HepG2 (cell line): ENCODE data around the gene RMND5A. TPM values are rescaled to one million over a fixed set of nuclear protein-coding genes. Genes with fewer than 3 reads are reported as not detected.

Source experiments
- ATAC-seq: fragments of 200-7000 bp; cut with Tn5 transposase; 3 replicates; pipeline ENCODE4 v1.9.1; 2020; ENCODE audit warnings: mild to moderate bottlenecking, moderate library complexity
- BruUV-seq: library from RNA; stranded (reverse); fragments of 400-500 nt; replicated peaks from 2 replicates; lab custom pipeline; 2021; lab: Mats Ljungman, UMichigan
- CTCF ChIA-PET: fragments of 300-600 bp; formaldehyde crosslinking; extraction: SDS; loops from one replicate; lab custom pipeline; 2021; ENCODE audit warnings: low total read pairs, inconsistent platforms, low intra/inter-chr PET ratio; lab: Yijun Ruan, JAX
- POLR2A ChIA-PET: fragments of 350-600 bp; sonication (Branson Sonifier 250); formaldehyde crosslinking; loops from one replicate; lab custom pipeline; 2020; ENCODE audit warnings: antibody characterized with exemption, inconsistent platforms; lab: Yijun Ruan, JAX
- DNase-seq: peaks from one replicate; pipeline ENCODE4 v3.0.0-alpha.2; 2015; ENCODE audit warnings: low spot score
- FAIRE-seq: peaks from 3 replicates; lab custom pipeline; 2011; peaks lifted over from hg19 to GRCh38; lab: Jason Lieb, UNC
- H2AFZ ChIP-seq: one replicate; pipeline ENCODE4 v1.6.1; 2011; ENCODE audit warnings: low read length, inconsistent platforms
- H3K27ac ChIP-seq: fragments of 300-600 bp; 3 replicates; pipeline ENCODE4 v1.8.0; 2011; ENCODE audit warnings: mixed run types, mild to moderate bottlenecking, mixed read lengths, low read length, inconsistent platforms; ENCODE audit not compliant: insufficient read depth; ENCODE audit errors: extremely low read length
- H3K27me3 ChIP-seq, 2 experiments: fragments of 200-600 bp in 1 of 2; 2 replicates in 1 of 2; 3 replicates in 1 of 2; pipeline versions ENCODE4 v1.6.0 to v1.8.0; 2011; ENCODE audit warnings: low read length in 2 of 2, mild to moderate bottlenecking in 2 of 2, moderate library complexity in 2 of 2, inconsistent platforms in 1 of 2; ENCODE audit not compliant: insufficient read depth in 2 of 2, control insufficient read depth in 1 of 2
- H3K36me3 ChIP-seq, 2 experiments: fragments of 200-600 bp in 1 of 2; replicated peaks in 1 of 2; 2 replicates in 1 of 2; 3 replicates in 1 of 2; pipeline versions ENCODE4 v1.5.1 to v1.8.0; 2011; ENCODE audit warnings: low read length in 2 of 2, inconsistent platforms in 1 of 2; ENCODE audit not compliant: insufficient read depth in 2 of 2, control insufficient read depth in 1 of 2
- H3K4me1 ChIP-seq: 2 replicates; pipeline ENCODE4 v1.5.1; 2012; ENCODE audit warnings: low read length, inconsistent platforms; ENCODE audit not compliant: insufficient read depth
- H3K4me2 ChIP-seq: 2 replicates; pipeline ENCODE4 v1.6.0; 2011; ENCODE audit warnings: low read depth, low read length, inconsistent platforms
- H3K4me3 ChIP-seq, 3 experiments: fragments of 200-600 bp in 1 of 3; sonication (generic), shearing (Covaris generic) in 1 of 3; replicated peaks in 1 of 3; 2 replicates each; pipeline ENCODE4 v1.5.1; 2011 to 2016; ENCODE audit warnings: low read length in 3 of 3, inconsistent platforms in 2 of 3, low read depth in 2 of 3, mild to moderate bottlenecking in 2 of 3, control low read depth in 1 of 3, mixed read lengths in 1 of 3; ENCODE audit not compliant: insufficient read depth in 1 of 3
- H3K79me2 ChIP-seq: one replicate; pipeline ENCODE4 v1.6.1; 2011; ENCODE audit warnings: low read length, inconsistent platforms; ENCODE audit not compliant: insufficient read depth
- H3K9ac ChIP-seq: 2 replicates; pipeline ENCODE4 v1.6.0; 2011; ENCODE audit warnings: mild to moderate bottlenecking, low read depth, low read length, inconsistent platforms; ENCODE audit not compliant: insufficient read depth
- H3K9me3 ChIP-seq: 2 replicates; pipeline ENCODE4 v1.5.1; 2012; ENCODE audit warnings: mild to moderate bottlenecking, low read length
- H4K20me1 ChIP-seq: 2 replicates; pipeline ENCODE4 v1.6.0; 2011; ENCODE audit warnings: inconsistent platforms, mild to moderate bottlenecking, low read length, moderate library complexity; ENCODE audit not compliant: insufficient read depth
- ATF7 ChIP-seq, 2 experiments: fragments of 450-650 bp in 1 of 2; sonication (generic) in 1 of 2; formaldehyde crosslinking in 1 of 2; IDR thresholded peaks; 2 replicates each; pipeline versions ENCODE4 v1.4.0 to v1.6.1; 2016 to 2020; ENCODE audit warnings: antibody characterized with exemption in 1 of 2, mild to moderate bottlenecking in 1 of 2, missing genetic modification reagents in 1 of 2
- GATAD2A ChIP-seq: IDR thresholded peaks from 2 replicates; pipeline ENCODE4 v1.6.1; 2016
- JUND ChIP-seq: sonication (generic); formaldehyde crosslinking; IDR thresholded peaks from 2 replicates; pipeline ENCODE4 v1.8.0; 2022; ENCODE audit warnings: mild to moderate bottlenecking, missing genetic modification reagents
- KLF12 ChIP-seq: sonication (generic); formaldehyde crosslinking; IDR thresholded peaks from 2 replicates; pipeline ENCODE4 v1.4.0; 2020; ENCODE audit warnings: missing genetic modification reagents, borderline replicate concordance
- LCORL ChIP-seq, 2 experiments: fragments of 450-650 bp in 1 of 2; sonication (generic) in 1 of 2; formaldehyde crosslinking in 1 of 2; IDR thresholded peaks; 2 replicates each; pipeline versions ENCODE4 v1.5.0 to v1.6.1; 2017 to 2020; ENCODE audit warnings: antibody characterized with exemption in 1 of 2, missing genetic modification reagents in 1 of 2
- MAFG ChIP-seq: sonication (generic); formaldehyde crosslinking; IDR thresholded peaks from 2 replicates; pipeline ENCODE4 v1.5.1; 2020; ENCODE audit warnings: mild to moderate bottlenecking, missing genetic modification reagents
- MLXIP ChIP-seq: sonication (generic); formaldehyde crosslinking; IDR thresholded peaks from 2 replicates; pipeline ENCODE4 v1.9.0; 2021; ENCODE audit warnings: missing genetic modification reagents, borderline replicate concordance
- NR2C2 ChIP-seq: sonication (generic); formaldehyde crosslinking; IDR thresholded peaks from 2 replicates; pipeline ENCODE4 v1.4.0; 2020; ENCODE audit warnings: missing genetic modification reagents, mild to moderate bottlenecking, moderate library complexity, borderline replicate concordance
- NRL ChIP-seq: sonication (generic); formaldehyde crosslinking; IDR thresholded peaks from 2 replicates; pipeline ENCODE4 v1.5.0; 2020; ENCODE audit warnings: missing genetic modification reagents, mild to moderate bottlenecking, moderate library complexity, borderline replicate concordance
- SOX13 ChIP-seq, 3 experiments: fragments of 450-650 bp in 1 of 3; sonication (generic) in 1 of 3; formaldehyde crosslinking in 1 of 3; IDR thresholded peaks in 2 of 3; conservative IDR thresholded peaks in 1 of 3; 2 replicates each; pipeline versions ENCODE4 v1.5.0 to v1.6.1; 2016 to 2020; ENCODE audit warnings: antibody characterized with exemption in 1 of 3, mild to moderate bottlenecking in 1 of 3, missing compliant biosample characterization in 1 of 3, missing genetic modification reagents in 1 of 3, moderate library complexity in 1 of 3
- TBX3 ChIP-seq: fragments of 450-650 bp; IDR thresholded peaks from 2 replicates; pipeline ENCODE4 v1.6.1; 2017; ENCODE audit warnings: antibody characterized with exemption, mild to moderate bottlenecking, inconsistent platforms, borderline replicate concordance
- ZBTB1 ChIP-seq: sonication (generic); formaldehyde crosslinking; IDR thresholded peaks from 2 replicates; pipeline ENCODE4 v1.4.0; 2020; ENCODE audit warnings: missing genetic modification reagents, borderline replicate concordance
- ZBTB8A ChIP-seq: sonication (generic); formaldehyde crosslinking; IDR thresholded peaks from 2 replicates; pipeline ENCODE4 v1.4.0; 2020; ENCODE audit warnings: mild to moderate bottlenecking, low read depth, missing genetic modification reagents, borderline replicate concordance
- ZNF547 ChIP-seq: sonication (generic); formaldehyde crosslinking; IDR thresholded peaks from 2 replicates; pipeline ENCODE4 v1.5.1; 2020; ENCODE audit warnings: mild to moderate bottlenecking, missing genetic modification reagents
- ZNF639 ChIP-seq: conservative IDR thresholded peaks from 2 replicates; pipeline ENCODE4 v1.6.1; 2018; ENCODE audit warnings: missing genetic modification reagents
- WGBS: methylation state at CpG from one replicate; pipeline ENCODE4 v1.1.6; 2017; ENCODE audit warnings: low lambda C conversion rate; 5-methylcytosine and 5-hydroxymethylcytosine counted together
- in situ Hi-C: cut with HindIII; loops from 2 replicates; pipeline ENCODE4 v1.10.0; 2017; ENCODE audit warnings: low pct_unique_long_range_greater_than_20kb; ENCODE audit not compliant: extremely low pct_ligation_motif_present
- intact Hi-C: fragments of 100-400 bp; cut with micrococcal nuclease; formaldehyde crosslinking; loops from one replicate; pipeline ENCODE4 v1.10.0; 2022; ENCODE audit not compliant: unreplicated experiment
- polyA plus RNA-seq, 8 experiments: library from polyadenylated mRNA; depleted of rRNA in 3 of 8; stranded (reverse) in 7 of 8; unstranded in 1 of 8; fragments of >200 nt; fragmentation: Illumina TruSeq in 4 of 8; extraction: Trizol in 4 of 8; gene quantifications; 2 replicates each; pipeline versions ENCODE4 v1.2.1 to v1.2.3, GENCODE V29; 2011 to 2016; ENCODE audit warnings: low read depth in 4 of 8, missing spikeins in 1 of 8, mixed read lengths in 1 of 8; ENCODE audit not compliant: insufficient read depth in 1 of 8
- total RNA-seq, 5 experiments: library from RNA; depleted of rRNA; stranded (reverse); fragments of >200 nt; fragmentation: Illumina TruSeq; extraction: Trizol; gene quantifications; 2 replicates each; pipeline ENCODE4 v1.2.3, GENCODE V29; 2016; ENCODE audit warnings: low read depth in 1 of 5
- TF ChIP-seq, protein P1 (sequence below), 2 experiments: fragments of 450-650 bp in 1 of 2; sonication (generic) in 1 of 2; formaldehyde crosslinking; IDR thresholded peaks; 2 replicates each; pipeline versions ENCODE4 v1.5.0 to v1.8.0; 2020 to 2022; ENCODE audit warnings: mild to moderate bottlenecking in 1 of 2, missing genetic modification reagents in 1 of 2

Gene RMND5A
- total and polyA plus RNA-seq, 2 of the 13 experiments (the other 11 are each of a cell fraction or from before 2014, with no cell fraction given) = 31.0 to 66.4 TPM

- TF ChIP-seq, protein P1, sequence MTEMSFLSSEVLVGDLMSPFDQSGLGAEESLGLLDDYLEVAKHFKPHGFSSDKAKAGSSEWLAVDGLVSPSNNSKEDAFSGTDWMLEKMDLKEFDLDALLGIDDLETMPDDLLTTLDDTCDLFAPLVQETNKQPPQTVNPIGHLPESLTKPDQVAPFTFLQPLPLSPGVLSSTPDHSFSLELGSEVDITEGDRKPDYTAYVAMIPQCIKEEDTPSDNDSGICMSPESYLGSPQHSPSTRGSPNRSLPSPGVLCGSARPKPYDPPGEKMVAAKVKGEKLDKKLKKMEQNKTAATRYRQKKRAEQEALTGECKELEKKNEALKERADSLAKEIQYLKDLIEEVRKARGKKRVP (CRISPR knock-in tag; IDR thresholded peaks at IDR 0.05) = 0 out of 4 replicates have a peak, but pooled peaks of 1 of the 2 experiments have one; percentile 32
- TF ChIP-seq GATAD2A (peak; percentile 44), JUND (CRISPR knock-in tag) (0 out of 2 replicates have a peak, but pooled peaks have one; percentile 46), LCORL (IDR thresholded peaks at IDR 0.05) (no peak), LCORL (CRISPR knock-in tag; IDR thresholded peaks at IDR 0.05) (peak; percentile 45; the same call in 1 of the 2 replicates), SOX13 (IDR thresholded peaks at IDR 0.05) (no peak), SOX13 (CRISPR knock-in tag; conservative IDR thresholded peaks at IDR 0.05 in 1 of 2, IDR thresholded peaks at IDR 0.05 in 1 of 2) (peak in 1 of 2 experiments; percentile 37; a peak in 1 of 4 replicates), NR2C2 (no peak), ZBTB8A (CRISPR knock-in tag) (no peak)
Measured at GRCh38 chr2:86671337-86671981, 48.6 kb upstream of the RMND5A start (continued).

- POLR2A ChIA-PET = no interaction called here
- no peak for TF ChIP-seq ZNF547 (CRISPR knock-in tag)
- no peak for TF ChIP-seq MAFG
- peak; percentile 23; the same call in 1 of the 2 replicates for TF ChIP-seq ATF7 (IDR thresholded peaks at IDR 0.05)
- TF ChIP-seq ATF7 (CRISPR knock-in tag; IDR thresholded peaks at IDR 0.05) = no peak
- TF ChIP-seq KLF12 (CRISPR knock-in tag) = no peak
- TF ChIP-seq ZNF639 (CRISPR knock-in tag) = no peak
- TF ChIP-seq TBX3 = no peak
- TF ChIP-seq ZBTB1 (CRISPR knock-in tag) = no peak
- TF ChIP-seq MLXIP = no peak
- TF ChIP-seq NRL (CRISPR knock-in tag) = no peak
Measured at GRCh38 chr2:86672027-86672545, 48.0 kb upstream of the RMND5A start.

More at GRCh38 chr2:86672027-86672545, 48.0 kb upstream of the RMND5A start:
- Histone ChIP-seq H4K20me1 (no peaks in the 10 kb centered on the region), H3K27me3 (no peaks in the 10 kb centered on the region), H3K4me2 (no peak overlapping the region), H3K9ac (no peak overlapping the region), H3K4me3 (no peak overlapping the region), H2AFZ (no peak overlapping the region), H3K9me3 (no peaks in the 10 kb centered on the region), H3K79me2 (no peaks in the 10 kb centered on the region), H3K4me1 (peaks cover 34% of the 10 kb centered on the region), H3K36me3 (no peaks in the 10 kb centered on the region), H3K27ac (no peak overlapping the region)
- CTCF ChIA-PET = no interaction called here
- no TSS peak for BruUV-seq
- DNase-seq = no peak
- FAIRE-seq = no peak
- WGBS = 93% methylated on average over 3 of the region's 3 CpGs
- in situ Hi-C loops = loop anchor here (10.0 kb wide), 1 partner anchor 47 kb away; the partner anchor contains the start of gene RNF103
- no peak for ATAC-seq
- intact Hi-C loops = loop anchor here (5.0 kb wide), 1 partner anchor 35 kb away; no protein-coding TSS in a partner anchor
